SK-N-SH (cell line): ENCODE results near the gene PYGO1. TPM values are rescaled to one million over a fixed set of nuclear protein-coding genes. Genes with fewer than 3 reads are reported as not detected.

Experiments used
- CTCF ChIA-PET: fragments of 300-600, 350-600 bp; formaldehyde crosslinking; extraction: SDS; loops from one replicate; lab custom pipeline; 2021; lab: Yijun Ruan, JAX
- POLR2A ChIA-PET: fragments of 350-600 bp; sonication (Branson Sonifier 250); formaldehyde crosslinking; extraction: SDS; loops from one replicate; lab custom pipeline; 2020; ENCODE audit warnings: antibody characterized with exemption, inconsistent platforms; lab: Yijun Ruan, JAX
- DNase-seq: peaks from one replicate; pipeline ENCODE4 v3.0.0; 2012
- H2AFZ ChIP-seq: fragments of 200-600 bp; sonication (generic); 2 replicates; pipeline ENCODE4 v1.8.1; 2016; ENCODE audit warnings: antibody characterized with exemption, mild to moderate bottlenecking, low read depth
- H3F3A ChIP-seq: fragments of 200-600 bp; sonication (generic); replicated peaks from 2 replicates; pipeline ENCODE3; 2016; ENCODE audit warnings: antibody characterized with exemption, mild to moderate bottlenecking; ENCODE audit not compliant: insufficient read depth
- H3K27ac ChIP-seq, 2 experiments: fragments of 200-500 bp in 1 of 2; fragments of 200-600 bp in 1 of 2; sonication (Bioruptor generic) in 1 of 2; sonication (generic), shearing (Covaris generic) in 1 of 2; 2 replicates each; pipeline versions ENCODE4 v1.5.1 to v1.6.1; 2014 to 2016; ENCODE audit warnings: low read depth in 2 of 2, inconsistent platforms in 1 of 2, low read length in 1 of 2, mild to moderate bottlenecking in 1 of 2, mixed read lengths in 1 of 2
- H3K27me3 ChIP-seq: fragments of 200-600 bp; sonication (generic), shearing (Covaris generic); 2 replicates; pipeline ENCODE4 v1.6.1; 2016; ENCODE audit warnings: mixed run types; ENCODE audit not compliant: insufficient read depth
- H3K36me3 ChIP-seq, 2 experiments: fragments of 200-500 bp in 1 of 2; fragments of 200-600 bp in 1 of 2; sonication (Bioruptor generic) in 1 of 2; sonication (generic) in 1 of 2; replicated peaks in 1 of 2; 2 replicates each; pipeline versions ENCODE3 to v1.5.1; 2014 to 2016; ENCODE audit warnings: low read length in 1 of 2, mild to moderate bottlenecking in 1 of 2; ENCODE audit not compliant: insufficient read depth in 2 of 2, control insufficient read depth in 1 of 2
- H3K4me1 ChIP-seq, 2 experiments: fragments of 200-500 bp in 1 of 2; fragments of 200-600 bp in 1 of 2; sonication (Bioruptor generic) in 1 of 2; sonication (generic), shearing (Covaris generic) in 1 of 2; 2 replicates each; pipeline versions ENCODE4 v1.5.1 to v1.6.1; 2014 to 2016; ENCODE audit warnings: low read depth in 1 of 2, low read length in 1 of 2, mixed run types in 1 of 2; ENCODE audit not compliant: insufficient read depth in 2 of 2, control insufficient read depth in 1 of 2
- H3K4me2 ChIP-seq: fragments of 200-600 bp; sonication (generic), shearing (Covaris generic); 2 replicates; pipeline ENCODE4 v1.6.1; 2017; ENCODE audit warnings: mixed run types
- H3K4me3 ChIP-seq, 2 experiments: fragments of 200-500 bp in 1 of 2; fragments of 200-600 bp in 1 of 2; sonication (Bioruptor generic) in 1 of 2; sonication (generic), shearing (Covaris generic) in 1 of 2; 2 replicates each; pipeline versions ENCODE4 v1.5.1 to v1.8.1; 2014 to 2016; ENCODE audit warnings: low read depth in 2 of 2, inconsistent platforms in 1 of 2, low read length in 1 of 2, mild to moderate bottlenecking in 1 of 2, mixed read lengths in 1 of 2, moderate library complexity in 1 of 2
- H3K79me2 ChIP-seq: fragments of 200-600 bp; sonication (generic); 2 replicates; pipeline ENCODE4 v1.8.1; 2017; ENCODE audit warnings: mild to moderate bottlenecking; ENCODE audit not compliant: insufficient read depth
- H3K9ac ChIP-seq: fragments of 200-600 bp; sonication (generic); 2 replicates; pipeline ENCODE4 v1.6.1; 2017; ENCODE audit warnings: mixed run types
- H3K9me2 ChIP-seq: fragments of 200-600 bp; sonication (generic); 2 replicates; pipeline ENCODE4 v1.6.1; 2017; ENCODE audit warnings: mixed run types
- H3K9me3 ChIP-seq: fragments of 200-600 bp; sonication (generic); 2 replicates; pipeline ENCODE4 v1.6.1; 2017; ENCODE audit warnings: mixed run types, mild to moderate bottlenecking, moderate library complexity
- H4K20me1 ChIP-seq: fragments of 200-600 bp; sonication (generic); 2 replicates; pipeline ENCODE4 v1.6.1; 2017; ENCODE audit warnings: mild to moderate bottlenecking, mixed run types; ENCODE audit not compliant: insufficient read depth
- ELF1 ChIP-seq: IDR thresholded peaks from 2 replicates; pipeline ENCODE4 v1.4.0; 2012
- EP300 ChIP-seq, 2 experiments: IDR thresholded peaks; 2 replicates each; pipeline versions ENCODE4 v1.4.0 to v1.6.1; 2012; ENCODE audit warnings: borderline replicate concordance in 1 of 2, low read depth in 1 of 2, low read length in 1 of 2
- EZH2phosphoT487 ChIP-seq: fragments of 200-600 bp; sonication (generic); IDR thresholded peaks from 2 replicates; pipeline ENCODE4 v1.6.1; 2017; ENCODE audit warnings: low read depth, mixed run types, mild to moderate bottlenecking, antibody characterized with exemption, moderate library complexity, borderline replicate concordance
- FOSL2 ChIP-seq: IDR thresholded peaks from 2 replicates; pipeline ENCODE4 v1.4.0; 2012; ENCODE audit warnings: low read depth, mild to moderate bottlenecking, moderate library complexity, borderline replicate concordance
- FOXM1 ChIP-seq: IDR thresholded peaks from 2 replicates; pipeline ENCODE4 v1.4.0; 2012; ENCODE audit warnings: low read depth, mild to moderate bottlenecking
- GATA2 ChIP-seq: sonication (generic); formaldehyde crosslinking; IDR thresholded peaks from 2 replicates; pipeline ENCODE4 v1.5.0; 2020; ENCODE audit warnings: mild to moderate bottlenecking, missing genetic modification reagents
- JUND ChIP-seq: IDR thresholded peaks from 2 replicates; pipeline ENCODE4 v1.4.0; 2012
- MEF2A ChIP-seq: IDR thresholded peaks from 2 replicates; pipeline ENCODE4 v1.4.0; 2012; ENCODE audit warnings: low read depth, borderline replicate concordance
- MXI1 ChIP-seq: IDR thresholded peaks from 2 replicates; pipeline ENCODE4 v1.6.1; 2012; ENCODE audit warnings: mild to moderate bottlenecking, low read depth, low read length, improper control_type of control experiment
- NRF1 ChIP-seq: IDR thresholded peaks from 2 replicates; pipeline ENCODE4 v1.6.1; 2012; ENCODE audit warnings: low read depth, mild to moderate bottlenecking, low read length
- RFX5 ChIP-seq: IDR thresholded peaks from 2 replicates; pipeline ENCODE4 v1.6.1; 2012; ENCODE audit warnings: mild to moderate bottlenecking, improper control_type of control experiment, low read length
- SIN3A ChIP-seq: IDR thresholded peaks from 2 replicates; pipeline ENCODE4 v1.6.1; 2012; ENCODE audit warnings: low read depth, mild to moderate bottlenecking, low read length, moderate library complexity, borderline replicate concordance
- USF2 ChIP-seq: fragments of 150-350 bp; IDR thresholded peaks from 2 replicates; pipeline ENCODE4 v1.6.1; 2017; ENCODE audit warnings: antibody characterized with exemption, low read length, low read depth, borderline replicate concordance
- YY1 ChIP-seq: IDR thresholded peaks from 2 replicates; pipeline ENCODE4 v1.4.0; 2012; ENCODE audit warnings: low read depth, mild to moderate bottlenecking
- WGBS: methylation state at CpG from one replicate; pipeline ENCODE4 v1.1.6; 2017; ENCODE audit warnings: low lambda C conversion rate; 5-methylcytosine and 5-hydroxymethylcytosine counted together
- polyA plus RNA-seq, 3 experiments: library from polyadenylated mRNA; depleted of rRNA; stranded (reverse); fragments of >200 nt; gene quantifications; 2 replicates each; pipeline ENCODE4 v1.2.3, GENCODE V29; 2012
- TF ChIP-seq, protein P1 (sequence below): IDR thresholded peaks from 2 replicates; pipeline ENCODE4 v1.4.0; 2012; ENCODE audit warnings: low read depth, borderline replicate concordance
- TF ChIP-seq, protein P2 (sequence below): fragments of 150-350 bp; IDR thresholded peaks from 2 replicates; pipeline ENCODE4 v1.6.1; 2016; ENCODE audit warnings: mild to moderate bottlenecking, low read depth, low read length

The PYGO1 gene
- polyA plus RNA-seq, 1 of the 3 experiments (the other 2 are of a cell fraction): 2.3 TPM

DNA sequence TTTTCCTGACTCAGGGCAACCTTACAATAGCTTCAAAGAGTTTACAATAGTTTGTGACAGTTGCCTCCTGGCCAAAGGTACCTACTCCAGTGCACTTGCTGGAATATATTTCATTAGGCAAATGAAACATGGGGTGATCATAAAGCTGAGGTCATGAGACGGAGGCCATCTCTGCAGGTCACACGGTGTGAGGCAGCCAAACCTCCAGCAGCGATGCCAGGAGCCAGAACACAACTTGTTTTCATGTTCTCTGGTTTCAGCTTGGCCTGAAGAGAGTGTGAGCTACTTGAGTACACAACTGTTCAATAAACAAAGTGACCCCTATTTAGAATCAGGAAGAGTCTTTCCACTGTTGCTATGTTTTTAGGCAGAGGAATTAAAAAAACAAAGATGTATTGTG is 42.7 kb upstream of the PYGO1 start:
- ChIA-PET POLR2A (no interaction called here), CTCF (no interaction called here)
- Histone ChIP-seq H3K9me2 (no peaks in the 10 kb centered on the region), H3K4me1 (0 out of 4 replicates have a peak, but pooled peaks cover 0 to 7% of the 10 kb centered on the region in 2 experiments), H3K9me3 (no peaks in the 10 kb centered on the region), H3K36me3 (peaks cover 2 to 19% of the 10 kb centered on the region in 2 experiments), H3K4me2 (no peak overlapping the region), H3K4me3 (no peak overlapping the region), H3F3A (peaks cover 16% of the 10 kb centered on the region), H3K27me3 (no peaks in the 10 kb centered on the region), H2AFZ (no peak overlapping the region), H4K20me1 (no peaks in the 10 kb centered on the region), H3K9ac (no peak overlapping the region), H3K79me2 (no peaks in the 10 kb centered on the region), H3K27ac (no peak overlapping the region)
- 90% methylated on average over 3 of the region's 3 CpGs for WGBS
- no peak for TF ChIP-seq FOSL2
- TF ChIP-seq FOXM1: no peak
- TF ChIP-seq, protein P1, sequence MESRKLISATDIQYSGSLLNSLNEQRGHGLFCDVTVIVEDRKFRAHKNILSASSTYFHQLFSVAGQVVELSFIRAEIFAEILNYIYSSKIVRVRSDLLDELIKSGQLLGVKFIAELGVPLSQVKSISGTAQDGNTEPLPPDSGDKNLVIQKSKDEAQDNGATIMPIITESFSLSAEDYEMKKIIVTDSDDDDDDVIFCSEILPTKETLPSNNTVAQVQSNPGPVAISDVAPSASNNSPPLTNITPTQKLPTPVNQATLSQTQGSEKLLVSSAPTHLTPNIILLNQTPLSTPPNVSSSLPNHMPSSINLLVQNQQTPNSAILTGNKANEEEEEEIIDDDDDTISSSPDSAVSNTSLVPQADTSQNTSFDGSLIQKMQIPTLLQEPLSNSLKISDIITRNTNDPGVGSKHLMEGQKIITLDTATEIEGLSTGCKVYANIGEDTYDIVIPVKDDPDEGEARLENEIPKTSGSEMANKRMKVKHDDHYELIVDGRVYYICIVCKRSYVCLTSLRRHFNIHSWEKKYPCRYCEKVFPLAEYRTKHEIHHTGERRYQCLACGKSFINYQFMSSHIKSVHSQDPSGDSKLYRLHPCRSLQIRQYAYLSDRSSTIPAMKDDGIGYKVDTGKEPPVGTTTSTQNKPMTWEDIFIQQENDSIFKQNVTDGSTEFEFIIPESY: no peak
- TF ChIP-seq SIN3A: no peak
- TF ChIP-seq, protein P2, sequence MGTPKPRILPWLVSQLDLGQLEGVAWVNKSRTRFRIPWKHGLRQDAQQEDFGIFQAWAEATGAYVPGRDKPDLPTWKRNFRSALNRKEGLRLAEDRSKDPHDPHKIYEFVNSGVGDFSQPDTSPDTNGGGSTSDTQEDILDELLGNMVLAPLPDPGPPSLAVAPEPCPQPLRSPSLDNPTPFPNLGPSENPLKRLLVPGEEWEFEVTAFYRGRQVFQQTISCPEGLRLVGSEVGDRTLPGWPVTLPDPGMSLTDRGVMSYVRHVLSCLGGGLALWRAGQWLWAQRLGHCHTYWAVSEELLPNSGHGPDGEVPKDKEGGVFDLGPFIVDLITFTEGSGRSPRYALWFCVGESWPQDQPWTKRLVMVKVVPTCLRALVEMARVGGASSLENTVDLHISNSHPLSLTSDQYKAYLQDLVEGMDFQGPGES: no peak
- TF ChIP-seq MXI1: no peak
- DNase-seq: no peak

DNA sequence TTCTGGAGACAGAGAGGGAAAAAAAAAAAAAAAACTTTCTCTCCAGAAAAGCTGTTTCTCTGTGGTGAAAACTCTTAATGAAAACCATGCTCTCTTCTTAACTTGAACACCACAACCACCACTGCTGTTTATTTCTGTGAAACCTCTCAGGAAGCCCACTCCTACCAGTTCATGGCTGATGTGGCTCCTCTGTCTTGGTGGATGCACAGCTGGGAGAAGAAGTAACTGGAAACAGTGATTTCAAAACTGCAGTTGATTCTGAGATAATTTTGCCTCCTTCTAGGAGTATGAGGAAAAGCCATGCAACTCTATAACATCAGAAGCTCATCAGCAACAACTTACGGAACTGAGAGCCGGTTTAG is 40.2 kb upstream of the PYGO1 start:
- H3K79me2 ChIP-seq: no peaks in the 10 kb centered on the region
- H3K4me1 ChIP-seq: 0 out of 4 replicates have a peak, but pooled peaks cover 0 to 7% of the 10 kb centered on the region in 2 experiments
- H3K4me2 ChIP-seq: no peak overlapping the region
- H4K20me1 ChIP-seq: no peaks in the 10 kb centered on the region
- peaks cover 5 to 16% of the 10 kb centered on the region in 2 experiments for H3K36me3 ChIP-seq
- no peak overlapping the region for H3K4me3 ChIP-seq
- peak overlapping the region in 1 of 2 experiments; percentile 51; a peak in 2 of 4 replicates for H3K27ac ChIP-seq
- H3K27me3 ChIP-seq: no peaks in the 10 kb centered on the region
- WGBS: 100% methylated on average over 2 of the region's 2 CpGs
- ChIA-PET CTCF (interaction anchor here (1.0 to 1.3 kb wide), 3 partner anchors 13 to 109 kb away, joined by 3 to 6 read pairs (median 4); no protein-coding TSS in a partner anchor), POLR2A (no interaction called here)
- DNase-seq: no peak
- no peak overlapping the region for H3K9ac ChIP-seq
- H3K9me2 ChIP-seq: no peaks in the 10 kb centered on the region
- H3F3A ChIP-seq: peaks cover 13% of the 10 kb centered on the region
- H3K9me3 ChIP-seq: no peaks in the 10 kb centered on the region
- no peak for TF ChIP-seq NRF1
- TF ChIP-seq JUND: no peak
- TF ChIP-seq MXI1: no peak
- TF ChIP-seq, protein P2: no peak
- no peak for TF ChIP-seq GATA2 (CRISPR knock-in tag)
- no peak for TF ChIP-seq USF2
- no peak for TF ChIP-seq EZH2phosphoT487
- no peak for TF ChIP-seq MEF2A
- no peak for TF ChIP-seq FOXM1
- no peak for TF ChIP-seq YY1
- TF ChIP-seq EP300 (IDR thresholded peaks at IDR 0.05; ENCODE audit: borderline replicate concordance in 1 of 2, low read depth in 1 of 2, low read length in 1 of 2): no peak
- no peak for TF ChIP-seq RFX5
- no peak for TF ChIP-seq ELF1
- H2AFZ ChIP-seq: peak overlapping the region; percentile 58; the same call in 1 of the 2 replicates
